Smooth muscle cell (in vitro differentiated cells): ENCODE data around the gene OSBPL6. TPM values are rescaled to one million over a fixed set of nuclear protein-coding genes. Genes with fewer than 3 reads are reported as not detected.

Experiments
- DNase-seq: peaks from one replicate; lab custom pipeline; 2025; ENCODE audit not compliant: unreplicated experiment; lab: John Stamatoyannopoulos, UW
- H2AFZ ChIP-seq: fragments of 200-600 bp; sonication (generic); 2 replicates; pipeline ENCODE4 v1.6.0; 2016; ENCODE audit warnings: antibody characterized with exemption, low read depth, mild to moderate bottlenecking
- H3F3A ChIP-seq: fragments of 200-600 bp; sonication (generic); 2 replicates; pipeline ENCODE4 v1.6.0; 2017; ENCODE audit warnings: antibody characterized with exemption, low read depth
- H3K27ac ChIP-seq: fragments of 200-600 bp; sonication (generic); 2 replicates; pipeline ENCODE4 v1.5.1; 2016; ENCODE audit warnings: low read depth, mild to moderate bottlenecking
- H3K27me3 ChIP-seq: fragments of 200-600 bp; sonication (generic); 2 replicates; pipeline ENCODE4 v1.6.1; 2016; ENCODE audit warnings: low read depth, mild to moderate bottlenecking
- H3K36me3 ChIP-seq: fragments of 200-600 bp; sonication (generic); 2 replicates; pipeline ENCODE4 v1.5.1; 2016; ENCODE audit warnings: low read depth
- H3K4me1 ChIP-seq: fragments of 200-600 bp; sonication (generic); 2 replicates; pipeline ENCODE4 v1.5.1; 2016; ENCODE audit warnings: low read depth
- H3K4me2 ChIP-seq: fragments of 200-600 bp; sonication (generic); 2 replicates; pipeline ENCODE4 v1.6.0; 2016; ENCODE audit warnings: mild to moderate bottlenecking
- H3K4me3 ChIP-seq: fragments of 200-600 bp; sonication (generic); 2 replicates; pipeline ENCODE4 v1.5.1; 2016; ENCODE audit warnings: mild to moderate bottlenecking
- H3K79me2 ChIP-seq: fragments of 200-600 bp; sonication (generic); 2 replicates; pipeline ENCODE4 v1.6.0; 2016; ENCODE audit warnings: low read depth, mild to moderate bottlenecking
- H3K9ac ChIP-seq: fragments of 200-600 bp; sonication (generic); 2 replicates; pipeline ENCODE4 v1.6.0; 2016; ENCODE audit warnings: low read depth
- H3K9me3 ChIP-seq: fragments of 200-600 bp; sonication (generic); replicated peaks from 2 replicates; pipeline ENCODE4 v1.5.1; 2016; ENCODE audit warnings: low read depth
- H4K20me1 ChIP-seq: fragments of 200-600 bp; sonication (generic); 2 replicates; pipeline ENCODE4 v1.6.0; 2016; ENCODE audit warnings: low read depth
- CTCF ChIP-seq: fragments of 200-600 bp; sonication (generic); IDR thresholded peaks from 2 replicates; pipeline ENCODE4 v1.5.1; 2017; ENCODE audit warnings: borderline replicate concordance, mild to moderate bottlenecking, antibody characterized with exemption; ENCODE audit not compliant: insufficient read depth, poor library complexity, severe bottlenecking
- WGBS: methylation state at CpG from one replicate; pipeline ENCODE4 v1.1.7; 2016; ENCODE audit warnings: low lambda C conversion rate; 5-methylcytosine and 5-hydroxymethylcytosine counted together
- polyA plus RNA-seq: library from polyadenylated mRNA; unstranded; fragments of >200 nt; fragmentation: Nextera tagmentation; extraction: Ambion mirVana; gene quantifications from 2 replicates; pipeline ENCODE4 v1.2.1, GENCODE V29; 2016
- total RNA-seq: library from RNA; depleted of rRNA; stranded (reverse); fragments of >200 nt; gene quantifications from 2 replicates; pipeline ENCODE4 v1.2.3, GENCODE V29; 2014

Gene OSBPL6
- total and polyA plus RNA-seq, 2 experiments from 2014 or later: 7.4 to 7.6 TPM

GRCh38 chr2:178267660-178268059 is 73.3 kb downstream of the OSBPL6 start:
- peaks cover 3% of the 10 kb centered on the region for H3F3A ChIP-seq
- no peak overlapping the region for H3K27ac ChIP-seq
- H3K9me3 ChIP-seq: no peaks in the 10 kb centered on the region
- H3K4me2 ChIP-seq: no peak overlapping the region
- H3K79me2 ChIP-seq: no peaks in the 10 kb centered on the region
- no peak for DNase-seq
- 93% methylated on average over 2 of the region's 2 CpGs for WGBS
- H2AFZ ChIP-seq: no peak overlapping the region
- no peak overlapping the region for H3K9ac ChIP-seq
- H3K4me3 ChIP-seq: no peak overlapping the region
- no peaks in the 10 kb centered on the region for H3K4me1 ChIP-seq
- no peaks in the 10 kb centered on the region for H3K36me3 ChIP-seq
- H3K27me3 ChIP-seq: no peaks in the 10 kb centered on the region
- TF ChIP-seq CTCF: no peak
- H4K20me1 ChIP-seq: no peaks in the 10 kb centered on the region

DNA sequence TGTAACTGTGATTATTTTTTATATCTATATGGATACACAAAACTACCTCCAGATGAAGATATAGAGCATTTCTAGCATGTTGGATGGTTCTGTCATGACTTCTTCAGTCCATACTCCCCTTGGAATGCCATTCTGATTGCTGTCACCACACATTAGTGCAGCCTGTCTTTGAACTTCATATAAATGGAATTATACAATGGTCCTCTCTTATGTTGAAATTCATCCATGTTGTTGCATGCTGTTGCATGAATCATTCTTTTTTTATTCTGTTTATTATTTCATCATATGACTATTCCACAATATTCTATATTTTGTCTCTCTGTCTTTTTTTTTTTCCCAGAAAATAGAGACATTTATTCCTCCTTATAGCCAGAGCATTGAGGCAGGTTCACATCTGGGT is 74.1 kb downstream of the OSBPL6 start:
- no peak overlapping the region for H3K27ac ChIP-seq
- H3K79me2 ChIP-seq: no peaks in the 10 kb centered on the region
- no peak for TF ChIP-seq CTCF
- no peak overlapping the region for H3K4me2 ChIP-seq
- no peak overlapping the region for H2AFZ ChIP-seq
- no peaks in the 10 kb centered on the region for H4K20me1 ChIP-seq
- H3K9me3 ChIP-seq: no peaks in the 10 kb centered on the region
- H3K4me1 ChIP-seq: no peaks in the 10 kb centered on the region
- peaks cover 3% of the 10 kb centered on the region for H3F3A ChIP-seq
- DNase-seq: no peak
- H3K27me3 ChIP-seq: no peaks in the 10 kb centered on the region
- no peak overlapping the region for H3K4me3 ChIP-seq
- no peak overlapping the region for H3K9ac ChIP-seq
- H3K36me3 ChIP-seq: no peaks in the 10 kb centered on the region

DNA sequence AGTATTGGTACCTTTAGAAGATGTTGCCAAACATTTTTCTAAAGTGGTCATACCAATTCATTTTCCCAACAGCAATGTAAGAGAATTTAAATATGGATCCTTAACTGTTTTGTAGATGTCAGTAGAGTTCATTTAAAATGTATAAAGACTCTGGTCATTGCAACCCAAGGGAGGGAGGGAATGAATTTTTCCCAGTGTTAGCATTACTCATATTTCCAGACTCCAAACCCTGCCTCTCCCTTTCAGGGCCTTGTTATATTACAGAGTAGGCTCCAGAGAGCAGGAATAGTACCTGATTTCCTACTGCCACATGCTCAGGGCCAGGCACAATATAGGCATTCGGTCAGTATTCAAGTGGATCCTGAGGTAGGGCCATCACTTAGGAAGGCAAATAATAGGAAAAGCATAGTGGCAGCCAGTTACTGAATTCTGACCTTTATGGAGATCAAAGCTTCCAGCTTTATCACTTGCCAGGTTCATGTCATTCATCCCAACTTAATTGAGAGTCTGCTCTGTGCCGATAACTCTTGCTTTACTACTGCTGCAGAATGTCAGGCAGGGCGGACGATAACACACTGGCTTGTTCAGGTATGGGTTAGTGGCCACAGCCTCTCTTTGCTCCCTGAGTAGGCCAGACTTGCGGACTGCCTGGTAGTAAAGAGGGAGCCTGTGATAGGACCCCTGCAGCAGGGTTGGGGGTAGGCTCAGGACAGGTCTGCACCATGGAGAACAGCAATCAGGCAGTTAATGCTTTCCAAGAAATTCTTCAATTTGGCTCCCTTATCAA is 75.3 kb downstream of the OSBPL6 start:
- no peaks in the 10 kb centered on the region for H3K9me3 ChIP-seq
- no peak for DNase-seq
- H3K4me3 ChIP-seq: no peak overlapping the region
- peaks cover 3% of the 10 kb centered on the region for H3F3A ChIP-seq
- no peaks in the 10 kb centered on the region for H4K20me1 ChIP-seq
- H3K4me2 ChIP-seq: no peak overlapping the region
- no peaks in the 10 kb centered on the region for H3K79me2 ChIP-seq
- no peak for TF ChIP-seq CTCF
- H3K27me3 ChIP-seq: no peaks in the 10 kb centered on the region
- H3K9ac ChIP-seq: no peak overlapping the region
- no peak overlapping the region for H2AFZ ChIP-seq
- no peak overlapping the region for H3K27ac ChIP-seq
- no peaks in the 10 kb centered on the region for H3K36me3 ChIP-seq
- WGBS: 85% methylated on average over 5 of the region's 5 CpGs
- H3K4me1 ChIP-seq: no peaks in the 10 kb centered on the region

DNA sequence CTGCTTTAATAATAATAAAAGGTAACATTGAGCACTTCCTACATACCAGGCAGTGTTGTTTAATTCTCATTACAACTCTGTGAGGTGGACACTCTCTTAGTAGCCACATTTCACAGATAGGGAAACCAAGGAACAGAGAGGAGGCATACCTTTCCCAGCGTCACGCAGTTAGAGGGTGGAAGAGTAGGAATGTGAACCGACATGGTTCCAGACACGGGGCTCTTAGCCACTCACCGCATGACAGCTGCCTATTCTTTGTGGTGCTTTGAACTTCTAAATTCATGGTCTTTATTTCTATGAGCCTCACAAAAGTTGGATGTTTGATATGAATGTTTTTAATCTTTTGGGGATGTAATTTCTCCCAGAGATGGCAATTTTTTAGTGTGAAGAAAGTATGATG is 76.0 kb downstream of the OSBPL6 start:
- no peak overlapping the region for H3K9ac ChIP-seq
- no peaks in the 10 kb centered on the region for H3K27me3 ChIP-seq
- no peaks in the 10 kb centered on the region for H3K36me3 ChIP-seq
- H3F3A ChIP-seq: peaks cover 3% of the 10 kb centered on the region
- H3K4me2 ChIP-seq: no peak overlapping the region
- WGBS: 73% methylated on average over 5 of the region's 5 CpGs
- no peaks in the 10 kb centered on the region for H3K4me1 ChIP-seq
- DNase-seq: no peak
- H3K27ac ChIP-seq: no peak overlapping the region
- H3K79me2 ChIP-seq: no peaks in the 10 kb centered on the region
- no peaks in the 10 kb centered on the region for H3K9me3 ChIP-seq
- H3K4me3 ChIP-seq: no peak overlapping the region
- no peaks in the 10 kb centered on the region for H4K20me1 ChIP-seq
- H2AFZ ChIP-seq: no peak overlapping the region
- TF ChIP-seq CTCF: no peak
